OCI-LY3 (cell line): Measurements from ENCODE around the gene MAPKAP1.

Experiments
- EZH2phosphoT487 ChIP-seq: fragments of 200-600 bp; shearing (Covaris generic); IDR thresholded peaks from 2 replicates; pipeline ENCODE4 v1.6.1; 2018; ENCODE audit warnings: antibody characterized with exemption, mixed run types, low read depth
- TF ChIP-seq, protein P1 (sequence below): fragments of 200-600, 300-600 bp; sonication (generic); IDR thresholded peaks from 2 replicates; pipeline ENCODE4 v1.5.1; 2014; ENCODE audit warnings: antibody characterized with exemption, low read length, low read depth

GRCh38 chr9:125746017-125746773 is 39.2 kb upstream of the MAPKAP1 start:
- TF ChIP-seq, protein P1, sequence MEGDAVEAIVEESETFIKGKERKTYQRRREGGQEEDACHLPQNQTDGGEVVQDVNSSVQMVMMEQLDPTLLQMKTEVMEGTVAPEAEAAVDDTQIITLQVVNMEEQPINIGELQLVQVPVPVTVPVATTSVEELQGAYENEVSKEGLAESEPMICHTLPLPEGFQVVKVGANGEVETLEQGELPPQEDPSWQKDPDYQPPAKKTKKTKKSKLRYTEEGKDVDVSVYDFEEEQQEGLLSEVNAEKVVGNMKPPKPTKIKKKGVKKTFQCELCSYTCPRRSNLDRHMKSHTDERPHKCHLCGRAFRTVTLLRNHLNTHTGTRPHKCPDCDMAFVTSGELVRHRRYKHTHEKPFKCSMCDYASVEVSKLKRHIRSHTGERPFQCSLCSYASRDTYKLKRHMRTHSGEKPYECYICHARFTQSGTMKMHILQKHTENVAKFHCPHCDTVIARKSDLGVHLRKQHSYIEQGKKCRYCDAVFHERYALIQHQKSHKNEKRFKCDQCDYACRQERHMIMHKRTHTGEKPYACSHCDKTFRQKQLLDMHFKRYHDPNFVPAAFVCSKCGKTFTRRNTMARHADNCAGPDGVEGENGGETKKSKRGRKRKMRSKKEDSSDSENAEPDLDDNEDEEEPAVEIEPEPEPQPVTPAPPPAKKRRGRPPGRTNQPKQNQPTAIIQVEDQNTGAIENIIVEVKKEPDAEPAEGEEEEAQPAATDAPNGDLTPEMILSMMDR: no peak
- no peak for TF ChIP-seq EZH2phosphoT487
